Right cardiac atrium (tissue), 5 donors: Measurements from ENCODE around the gene PTGER3. TPM values are rescaled to one million over a fixed set of nuclear protein-coding genes. Genes with fewer than 3 reads are reported as not detected.

Source experiments
- ATAC-seq, 2 donors: fragments of 200-7000 bp; cut with Tn5 transposase; one replicate each; pipeline versions ENCODE4 v1.8.0 to v1.9.1; 2020; ENCODE audit warnings: moderate library complexity in 2 of 2, mild to moderate bottlenecking in 1 of 2
- DNase-seq, 3 donors: peaks; one replicate each; pipeline ENCODE4 v3.0.0-alpha.2; 2020
- H3K27ac ChIP-seq: one replicate; pipeline ENCODE4 v1.5.1; 2013; ENCODE audit warnings: mild to moderate bottlenecking, low read length, control low read depth, moderate library complexity
- H3K27me3 ChIP-seq: one replicate; pipeline ENCODE4 v1.6.1; 2013; ENCODE audit not compliant: control insufficient read depth, insufficient read depth
- H3K4me1 ChIP-seq: one replicate; pipeline ENCODE4 v1.6.1; 2013; ENCODE audit warnings: low read length; ENCODE audit not compliant: control insufficient read depth, insufficient read depth
- H3K4me3 ChIP-seq: one replicate; pipeline ENCODE4 v1.5.1; 2013; ENCODE audit warnings: low read length, control low read depth
- H3K9me3 ChIP-seq: one replicate; pipeline ENCODE4 v1.6.1; 2013; ENCODE audit warnings: low read length; ENCODE audit not compliant: control insufficient read depth
- WGBS: extraction: QIAGEN DNeasy Blood & Tissue Kit; methylation state at CpG from one replicate; pipeline ENCODE4 v1.1.7; 2013; 5-methylcytosine and 5-hydroxymethylcytosine counted together
- intact Hi-C, 4 donors: fragments of 100-400 bp; cut with DNase I; formaldehyde crosslinking; loops; one replicate each; pipeline versions ENCODE4 v1.11.0 to v1.14.0; 2022 to 2023
- long read RNA-seq, 4 donors: library from polyadenylated mRNA; unstranded; transcript quantifications; one replicate each; pipeline ENCODE4 v2.0.0, GENCODE V29; 2020 to 2021
- polyA plus RNA-seq: library from polyadenylated mRNA; stranded (reverse); fragments of 200-250 nt; gene quantifications from one replicate; pipeline ENCODE4 v1.2.3, GENCODE V29; 2013
- total RNA-seq, 4 donors: library from RNA; stranded (reverse); fragmentation: NEBNext Ultra II Directional; extraction: Animal tissue kit (Norgen Biotek cat#: 25700); gene quantifications; one replicate each; pipeline ENCODE4 v1.2.1, GENCODE V29; 2021
- donor health status: healthy with polysubstance abuse.
- donor health status: DM: no; HTN: yes; CAD: no.
- donor health status: DM: no; HTN: no; CAD: no.
- donor health status: DM: no; HTN: yes; CAD: no; lungs with severe emphysema.
- donor health status: DM: yes; HTN: yes; CAD: no.

PTGER3 gene
- total RNA-seq (1 to 10 TPM in 3 of 4 donors, under 1 TPM in 1; 0.45 to 3.8 (median 1.5) TPM), polyA plus RNA-seq (1.3 TPM)
- long read RNA-seq, donor 1, full-length matches to known transcripts = 3 of 5 reads
- long read RNA-seq, donor 1, partial matches to known transcripts = 0 of 5 reads
- long read RNA-seq, donor 1, other reads (novel, unspliced or antisense) = 2 of 5 reads
- long read RNA-seq, donor 2, full-length matches to known transcripts = 1 of 1 reads
- long read RNA-seq, donor 2, partial matches to known transcripts = 0 of 1 reads
- long read RNA-seq, donor 2, other reads (novel, unspliced or antisense) = 0 of 1 reads
- long read RNA-seq, donor 3, full-length matches to known transcripts = 10 of 10 reads
- long read RNA-seq, donor 3, partial matches to known transcripts = 0 of 10 reads
- long read RNA-seq, donor 3, other reads (novel, unspliced or antisense) = 0 of 10 reads
- long read RNA-seq, donor 4 = 0 reads

- DNase-seq (peak; percentile 82 to 90 (median 88)), ATAC-seq (peak; percentile 80 to 84)
- Histone ChIP-seq H3K27ac (no peak within 1 kb of the TSS), H3K4me3 (peak within 1 kb of the TSS; percentile 43), H3K9me3 (no peaks in the 10 kb centered on the region), H3K27me3 (no peaks in the 10 kb centered on the region), H3K4me1 (no peaks in the 10 kb centered on the region)
- 7% methylated on average over 56 of the region's 56 CpGs for WGBS
- intact Hi-C loops = loop anchor here in 3 of 4 donors (5.0 kb wide), 2 partner anchors 361 to 521 kb away; no protein-coding TSS in a partner anchor
Observed at GRCh38 chr1:71047635-71048607, at the start of gene PTGER3. TSS of gene PTGER3 (minus strand) at chr1:71047816. CDS start at chr1:71047577, 239 bp downstream.

GRCh38 chr1:71094913-71095312, 47.3 kb upstream of the PTGER3 start:
- ATAC-seq (no peak), DNase-seq (no peak)
- 90% methylated on average over 2 of the region's 2 CpGs for WGBS
- intact Hi-C loops = no loop called here
- Histone ChIP-seq H3K9me3 (no peaks in the 10 kb centered on the region), H3K4me3 (no peak overlapping the region), H3K27me3 (no peaks in the 10 kb centered on the region), H3K27ac (no peak overlapping the region), H3K4me1 (no peaks in the 10 kb centered on the region)

DNA sequence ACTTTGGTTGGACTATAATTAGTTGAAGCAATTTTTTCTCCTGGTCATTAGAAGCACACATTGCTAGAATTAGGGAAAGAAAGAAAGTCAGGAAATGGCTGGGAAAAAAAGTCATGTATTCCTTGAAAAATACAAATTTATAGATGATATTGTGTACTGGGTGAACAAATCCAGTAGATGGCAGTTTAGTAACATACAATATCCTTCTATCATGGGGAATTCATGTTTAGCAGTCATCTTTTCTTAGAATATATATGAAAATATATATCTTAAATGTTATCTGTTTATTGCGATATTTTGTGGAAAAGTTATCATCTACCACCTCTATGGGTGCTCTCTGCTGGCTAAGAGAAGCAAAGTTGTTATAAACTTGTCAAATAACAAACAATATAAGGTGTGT, 46.3 kb upstream of the PTGER3 start:
- Histone ChIP-seq H3K27me3 (no peaks in the 10 kb centered on the region), H3K27ac (no peak overlapping the region), H3K9me3 (no peaks in the 10 kb centered on the region), H3K4me1 (no peaks in the 10 kb centered on the region), H3K4me3 (no peak overlapping the region)
- 56% methylated on average over 1 of the region's 1 CpG for WGBS
- ATAC-seq (no peak), DNase-seq (no peak)
- intact Hi-C loops = no loop called here

DNA sequence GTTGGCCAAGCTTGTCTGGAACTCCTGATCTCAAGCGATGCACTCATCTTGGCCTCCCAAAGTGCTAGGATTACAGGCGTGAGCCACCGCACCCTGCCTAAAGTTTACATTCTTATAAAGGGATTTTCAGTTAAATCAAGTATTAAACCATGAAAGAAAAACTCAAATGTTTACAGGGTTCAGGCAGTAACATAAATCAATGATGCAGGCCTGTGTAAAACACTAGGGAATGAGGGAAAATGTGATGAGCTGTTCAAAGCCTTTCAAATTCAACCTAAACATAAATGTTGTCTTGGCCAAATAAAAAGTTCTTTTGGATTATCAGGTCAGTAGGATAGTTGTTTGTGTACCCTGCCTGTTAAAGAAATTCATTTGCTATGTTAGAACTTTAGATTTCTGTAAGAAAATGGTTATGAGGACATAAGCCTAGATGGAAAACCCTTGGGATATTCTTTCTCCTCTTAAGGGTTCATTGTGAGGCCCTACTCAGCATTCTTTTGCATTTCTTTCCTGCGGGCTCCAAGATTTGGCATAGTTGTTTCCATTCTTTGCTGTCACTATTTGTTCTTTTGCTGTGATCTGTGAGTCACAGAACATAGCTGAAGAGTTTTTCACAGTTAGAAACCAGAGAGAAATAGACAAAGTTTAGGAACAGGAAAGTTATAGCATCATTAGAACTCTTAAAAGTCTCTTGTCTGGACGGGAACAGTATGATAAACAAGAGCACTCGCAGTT, 42.1 kb upstream of the PTGER3 start:
- no peaks in the 10 kb centered on the region for H3K27me3 ChIP-seq
- no peak overlapping the region for H3K4me3 ChIP-seq
- no peak overlapping the region for H3K27ac ChIP-seq
- no peaks in the 10 kb centered on the region for H3K9me3 ChIP-seq
- intact Hi-C loops = no loop called here
- DNase-seq = no peak
- no peak for ATAC-seq
- 75% methylated on average over 6 of the region's 6 CpGs for WGBS
- no peaks in the 10 kb centered on the region for H3K4me1 ChIP-seq

DNA sequence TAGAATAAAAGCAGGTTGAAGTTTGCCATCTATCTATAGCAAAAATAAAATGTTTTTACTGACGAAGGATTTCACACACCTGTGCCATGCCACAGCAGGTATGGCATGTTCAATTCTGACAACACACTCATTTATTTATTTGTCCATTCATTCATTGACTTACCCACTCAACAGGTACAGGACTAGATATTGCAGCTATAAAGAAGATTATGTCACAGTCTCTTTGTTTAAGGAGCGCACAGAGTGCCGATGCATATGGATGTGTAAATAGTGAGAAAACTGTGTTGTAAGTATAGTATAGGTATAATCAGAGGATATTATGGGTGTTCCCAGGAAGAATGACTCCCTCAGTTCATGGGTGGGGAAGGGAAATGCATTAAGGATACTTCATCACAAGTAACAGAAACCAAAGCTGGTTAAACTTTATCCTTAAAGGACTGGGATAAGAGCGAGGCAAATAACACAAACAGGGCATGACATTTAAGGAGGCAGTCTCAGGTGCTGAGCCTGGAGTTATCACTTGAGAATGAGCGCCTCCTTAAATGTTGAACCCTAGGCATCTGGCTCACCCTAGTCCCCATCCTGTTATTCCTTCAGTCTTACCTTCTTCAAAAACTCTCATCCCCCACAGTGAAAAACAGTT, 41.1 kb upstream of the PTGER3 start:
- no peaks in the 10 kb centered on the region for H3K4me1 ChIP-seq
- peak in 1 of 2 donors; percentile 36 for ATAC-seq
- intact Hi-C loops = no loop called here
- no peaks in the 10 kb centered on the region for H3K9me3 ChIP-seq
- WGBS = 90% methylated on average over 5 of the region's 5 CpGs
- H3K4me3 ChIP-seq = no peak overlapping the region
- H3K27ac ChIP-seq = no peak overlapping the region
- DNase-seq = no peak
- no peaks in the 10 kb centered on the region for H3K27me3 ChIP-seq

DNA sequence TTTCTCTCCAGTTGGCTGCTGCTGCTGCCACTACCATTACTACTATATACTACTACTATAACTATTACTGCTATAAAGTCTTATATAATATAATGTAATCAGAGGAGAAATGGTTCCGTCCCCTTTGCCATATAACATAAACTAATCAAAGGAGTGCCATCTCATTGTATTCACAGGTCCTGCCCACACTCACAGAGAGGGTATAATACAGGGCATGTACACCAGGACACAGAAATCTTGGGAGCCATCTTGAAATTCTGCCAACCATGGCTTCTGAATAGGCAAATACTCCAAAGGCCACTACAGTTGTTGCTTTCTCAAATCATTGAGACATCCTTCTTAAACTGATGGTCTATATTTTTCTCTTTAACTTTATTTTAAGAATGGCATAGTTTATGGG, 40.1 kb upstream of the PTGER3 start:
- ATAC-seq = no peak
- intact Hi-C loops = no loop called here
- DNase-seq = no peak
- WGBS = 97% methylated on average over 1 of the region's 1 CpG
- Histone ChIP-seq H3K4me3 (no peak overlapping the region), H3K27ac (no peak overlapping the region), H3K4me1 (no peaks in the 10 kb centered on the region), H3K27me3 (no peaks in the 10 kb centered on the region), H3K9me3 (no peaks in the 10 kb centered on the region)

GRCh38 chr1:71087060-71087459, 39.4 kb upstream of the PTGER3 start:
- Histone ChIP-seq H3K27ac (no peak overlapping the region), H3K4me3 (no peak overlapping the region), H3K27me3 (no peaks in the 10 kb centered on the region), H3K9me3 (no peaks in the 10 kb centered on the region), H3K4me1 (no peaks in the 10 kb centered on the region)
- no peak for ATAC-seq
- intact Hi-C loops = no loop called here
- DNase-seq = no peak

GRCh38 chr1:71086331-71086730, 38.7 kb upstream of the PTGER3 start:
- intact Hi-C loops = no loop called here
- ATAC-seq = no peak
- H3K4me3 ChIP-seq = no peak overlapping the region
- H3K27ac ChIP-seq = no peak overlapping the region
- WGBS = 88% methylated on average over 1 of the region's 1 CpG
- H3K4me1 ChIP-seq = no peaks in the 10 kb centered on the region
- DNase-seq = no peak
- H3K27me3 ChIP-seq = no peaks in the 10 kb centered on the region
- no peaks in the 10 kb centered on the region for H3K9me3 ChIP-seq

DNA sequence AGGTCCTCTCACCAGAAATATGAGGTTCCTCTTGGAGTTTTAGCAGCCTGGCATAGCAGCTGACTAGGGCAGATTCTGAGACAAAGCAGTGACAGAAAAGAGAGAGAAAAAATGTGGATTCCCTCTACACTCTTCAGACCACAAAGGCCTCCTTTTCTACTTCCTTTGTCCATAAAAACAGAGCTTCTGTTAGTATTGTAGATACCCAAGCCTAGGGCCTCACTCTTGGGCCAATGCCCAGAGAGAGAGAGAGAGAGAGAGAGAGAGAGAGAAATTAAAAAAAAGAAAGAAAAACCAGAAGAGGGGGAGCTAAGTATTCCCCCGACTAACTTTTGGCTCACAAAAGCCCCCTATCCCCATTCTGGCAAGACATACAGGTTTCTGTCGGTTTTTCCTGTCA, 35.7 kb upstream of the PTGER3 start:
- intact Hi-C loops = no loop called here
- H3K27me3 ChIP-seq = no peaks in the 10 kb centered on the region
- H3K4me3 ChIP-seq = no peak overlapping the region
- WGBS = 49% methylated on average over 2 of the region's 2 CpGs
- ATAC-seq (no peak), DNase-seq (no peak)
- H3K27ac ChIP-seq = no peak overlapping the region
- no peaks in the 10 kb centered on the region for H3K9me3 ChIP-seq
- no peaks in the 10 kb centered on the region for H3K4me1 ChIP-seq

DNA sequence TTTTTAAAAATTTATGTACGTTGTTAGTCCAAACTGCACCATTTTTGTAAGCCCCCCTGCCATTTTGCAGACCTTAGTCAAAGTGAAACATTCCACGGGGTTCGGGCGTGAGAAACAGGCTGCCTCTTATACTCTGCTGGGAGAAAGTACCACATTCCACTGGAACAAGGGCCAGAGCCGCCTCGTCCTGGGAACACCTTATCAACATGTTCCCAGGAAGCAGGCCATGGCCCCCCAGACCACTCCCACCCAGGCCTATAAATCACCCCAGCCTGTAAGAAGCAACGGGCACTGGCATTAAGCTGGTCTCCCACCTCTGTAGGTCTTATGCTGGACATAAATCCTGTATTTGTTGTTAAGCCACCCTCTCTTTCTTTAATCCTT, 34.1 kb upstream of the PTGER3 start:
- Histone ChIP-seq H3K9me3 (no peaks in the 10 kb centered on the region), H3K4me3 (peak overlapping the region; percentile 97), H3K4me1 (no peaks in the 10 kb centered on the region), H3K27ac (no peak overlapping the region), H3K27me3 (no peaks in the 10 kb centered on the region)
- intact Hi-C loops = no loop called here
- WGBS = 69% methylated on average over 7 of the region's 7 CpGs
- peak; percentile 18 to 20 for ATAC-seq
- DNase-seq = peak; percentile 24 to 60 (median 56)
